Thoracic aorta (tissue), 2 donors: Measurements from ENCODE around the gene PPP1R9B. TPM values are rescaled to one million over a fixed set of nuclear protein-coding genes. Genes with fewer than 3 reads are reported as not detected.

Experiments
- ATAC-seq: fragments of 150-250 bp; one replicate; pipeline ENCODE4 v1.8.0; 2017; ENCODE audit warnings: low read depth; ENCODE audit not compliant: insufficient number of reproducible peaks, low FRiP score
- DNase-seq: peaks from one replicate; pipeline ENCODE4 v3.0.0-alpha.2; 2020; ENCODE audit warnings: low spot score
- H3K27ac ChIP-seq, 2 donors: fragments of 200-600 bp; sonication (generic); 1 replicate in 1 of 2; 2 replicates in 1 of 2; pipeline ENCODE4 v1.5.1; 2016; ENCODE audit warnings: mild to moderate bottlenecking in 2 of 2, moderate library complexity in 2 of 2
- H3K27me3 ChIP-seq: fragments of 200-600 bp; sonication (generic); replicated peaks from 2 replicates; pipeline ENCODE4 v1.6.0; 2016; ENCODE audit warnings: mild to moderate bottlenecking; ENCODE audit not compliant: insufficient read depth
- H3K36me3 ChIP-seq: fragments of 200-600 bp; sonication (generic); one replicate; pipeline ENCODE4 v1.5.1; 2016
- H3K4me1 ChIP-seq, 2 donors: fragments of 200-600 bp; sonication (generic); 1 replicate in 1 of 2; 2 replicates in 1 of 2; pipeline versions ENCODE4 v1.5.1 to v1.6.0; 2016; ENCODE audit warnings: low read depth in 2 of 2, mild to moderate bottlenecking in 1 of 2; ENCODE audit not compliant: control insufficient read depth in 1 of 2
- H3K4me3 ChIP-seq: fragments of 200-600 bp; sonication (generic); 2 replicates; pipeline ENCODE4 v1.5.1; 2016; ENCODE audit warnings: mild to moderate bottlenecking
- H3K9me3 ChIP-seq: fragments of 200-600 bp; sonication (generic); 2 replicates; pipeline ENCODE4 v1.5.1; 2016
- total RNA-seq, 2 donors: library from RNA; depleted of rRNA; stranded (reverse); fragments of >200 nt; gene quantifications; one replicate each; pipeline versions ENCODE4 v1.1.0 to v1.2.3, GENCODE V29; 2016
- TF ChIP-seq, protein P1 (sequence below): fragments of 200-600 bp; sonication (generic); IDR thresholded peaks from one replicate; pipeline ENCODE4 v1.5.1; 2019; ENCODE audit warnings: antibody characterized with exemption

The PPP1R9B gene
- total RNA-seq, 2 donors from 2014 or later: 53.3 to 67.1 TPM

DNA sequence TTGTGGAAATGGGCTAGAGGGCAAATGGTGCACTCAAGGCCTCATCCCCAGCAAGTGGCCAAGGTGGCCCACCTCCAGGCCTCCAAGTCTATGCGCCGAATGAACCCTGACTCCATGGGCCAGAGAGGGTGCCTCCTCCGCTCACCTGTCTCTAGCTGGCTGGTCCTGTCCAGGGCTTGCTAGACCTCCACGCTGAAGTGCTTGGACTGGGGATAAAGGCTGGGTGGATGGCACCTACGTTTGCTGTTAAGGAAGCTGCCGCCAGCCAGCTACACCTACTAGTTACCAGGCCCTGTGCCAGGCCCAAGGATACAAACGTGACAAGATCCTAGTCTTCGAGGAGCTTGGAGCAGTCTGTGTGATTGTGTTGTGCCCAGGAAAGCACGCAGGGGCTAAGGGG lies 14.6 kb upstream of the PPP1R9B start:
- peak overlapping the region; percentile 93 to 99 for H3K27ac ChIP-seq
- H3K27me3 ChIP-seq: no peaks in the 10 kb centered on the region
- H3K9me3 ChIP-seq: no peaks in the 10 kb centered on the region
- H3K36me3 ChIP-seq: peaks cover 4% of the 10 kb centered on the region
- DNase-seq: no peak
- H3K4me3 ChIP-seq: peak overlapping the region; percentile 84
- TF ChIP-seq, protein P1, sequence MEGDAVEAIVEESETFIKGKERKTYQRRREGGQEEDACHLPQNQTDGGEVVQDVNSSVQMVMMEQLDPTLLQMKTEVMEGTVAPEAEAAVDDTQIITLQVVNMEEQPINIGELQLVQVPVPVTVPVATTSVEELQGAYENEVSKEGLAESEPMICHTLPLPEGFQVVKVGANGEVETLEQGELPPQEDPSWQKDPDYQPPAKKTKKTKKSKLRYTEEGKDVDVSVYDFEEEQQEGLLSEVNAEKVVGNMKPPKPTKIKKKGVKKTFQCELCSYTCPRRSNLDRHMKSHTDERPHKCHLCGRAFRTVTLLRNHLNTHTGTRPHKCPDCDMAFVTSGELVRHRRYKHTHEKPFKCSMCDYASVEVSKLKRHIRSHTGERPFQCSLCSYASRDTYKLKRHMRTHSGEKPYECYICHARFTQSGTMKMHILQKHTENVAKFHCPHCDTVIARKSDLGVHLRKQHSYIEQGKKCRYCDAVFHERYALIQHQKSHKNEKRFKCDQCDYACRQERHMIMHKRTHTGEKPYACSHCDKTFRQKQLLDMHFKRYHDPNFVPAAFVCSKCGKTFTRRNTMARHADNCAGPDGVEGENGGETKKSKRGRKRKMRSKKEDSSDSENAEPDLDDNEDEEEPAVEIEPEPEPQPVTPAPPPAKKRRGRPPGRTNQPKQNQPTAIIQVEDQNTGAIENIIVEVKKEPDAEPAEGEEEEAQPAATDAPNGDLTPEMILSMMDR: no peak
- no peak for ATAC-seq
- H3K4me1 ChIP-seq: peaks cover 28 to 73% of the 10 kb centered on the region in 2 donors

DNA sequence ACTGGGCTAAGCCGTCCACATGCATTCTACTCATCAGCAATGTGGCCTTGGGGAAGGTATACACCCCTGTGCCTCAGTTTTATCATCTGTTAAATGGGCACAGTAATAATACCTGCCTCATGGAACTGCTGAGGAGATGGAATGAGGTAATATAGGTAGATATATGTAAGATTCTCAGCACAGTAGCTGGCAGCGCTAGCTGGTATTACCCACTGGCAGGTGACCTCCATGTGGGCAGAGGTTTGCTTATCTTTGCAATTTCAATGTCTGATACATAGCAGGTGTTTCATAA lies 14.2 kb upstream of the PPP1R9B start:
- Histone ChIP-seq H3K27ac (peak overlapping the region; percentile 93 to 99), H3K4me1 (peaks cover 28 to 68% of the 10 kb centered on the region in 2 donors), H3K9me3 (no peaks in the 10 kb centered on the region), H3K27me3 (no peaks in the 10 kb centered on the region), H3K36me3 (no peaks in the 10 kb centered on the region), H3K4me3 (no peak overlapping the region)
- DNase-seq: no peak
- TF ChIP-seq, protein P1: no peak
- no peak for ATAC-seq

DNA sequence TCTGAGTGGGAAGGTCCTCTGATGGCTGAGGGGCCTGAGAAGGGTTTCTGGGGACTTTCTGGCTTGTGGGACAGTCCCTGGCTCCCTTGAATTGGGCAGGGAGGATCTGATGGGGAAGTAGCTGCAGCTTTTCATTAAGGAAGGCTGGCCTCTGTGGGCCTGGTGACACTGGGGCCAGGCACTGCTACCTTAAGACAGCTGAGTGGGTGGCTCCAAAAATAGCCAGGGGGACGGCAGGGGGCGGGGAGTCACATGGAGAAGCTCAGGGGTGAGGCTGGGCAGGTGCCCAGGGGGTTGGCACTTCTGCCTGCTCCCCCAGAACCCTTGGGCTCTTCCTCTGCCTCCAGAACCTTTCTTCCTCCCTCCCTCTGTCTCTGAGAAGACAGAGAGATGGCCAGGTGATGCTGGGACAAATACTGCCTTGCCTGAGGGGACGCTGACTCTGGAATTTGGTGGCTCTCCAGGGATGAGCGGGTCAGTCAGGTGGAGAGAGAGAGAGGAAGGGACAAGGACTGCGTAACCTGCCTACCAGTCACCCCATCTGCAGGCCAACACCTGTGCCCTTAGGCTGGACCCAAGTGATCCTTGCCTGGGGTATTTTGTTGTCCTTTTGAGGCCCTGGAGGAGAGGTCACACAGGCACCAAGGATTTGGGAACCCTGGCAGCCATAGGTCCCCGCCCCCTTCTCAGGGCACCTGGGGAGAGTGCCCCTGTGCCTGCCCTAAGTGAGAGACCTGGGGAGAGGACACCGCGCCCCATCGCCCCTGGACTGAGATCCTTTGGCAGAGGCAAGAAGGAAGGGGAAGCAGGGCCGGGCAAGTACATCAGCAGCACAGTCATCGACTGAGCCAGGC lies 13.6 kb upstream of the PPP1R9B start:
- DNase-seq (no peak), ATAC-seq (no peak)
- Histone ChIP-seq H3K9me3 (no peaks in the 10 kb centered on the region), H3K4me3 (no peak overlapping the region), H3K27ac (peak overlapping the region in 1 of 2 donors; percentile 99), H3K27me3 (no peaks in the 10 kb centered on the region), H3K4me1 (peaks cover 27 to 63% of the 10 kb centered on the region in 2 donors), H3K36me3 (no peaks in the 10 kb centered on the region)
- TF ChIP-seq, protein P1: no peak

DNA sequence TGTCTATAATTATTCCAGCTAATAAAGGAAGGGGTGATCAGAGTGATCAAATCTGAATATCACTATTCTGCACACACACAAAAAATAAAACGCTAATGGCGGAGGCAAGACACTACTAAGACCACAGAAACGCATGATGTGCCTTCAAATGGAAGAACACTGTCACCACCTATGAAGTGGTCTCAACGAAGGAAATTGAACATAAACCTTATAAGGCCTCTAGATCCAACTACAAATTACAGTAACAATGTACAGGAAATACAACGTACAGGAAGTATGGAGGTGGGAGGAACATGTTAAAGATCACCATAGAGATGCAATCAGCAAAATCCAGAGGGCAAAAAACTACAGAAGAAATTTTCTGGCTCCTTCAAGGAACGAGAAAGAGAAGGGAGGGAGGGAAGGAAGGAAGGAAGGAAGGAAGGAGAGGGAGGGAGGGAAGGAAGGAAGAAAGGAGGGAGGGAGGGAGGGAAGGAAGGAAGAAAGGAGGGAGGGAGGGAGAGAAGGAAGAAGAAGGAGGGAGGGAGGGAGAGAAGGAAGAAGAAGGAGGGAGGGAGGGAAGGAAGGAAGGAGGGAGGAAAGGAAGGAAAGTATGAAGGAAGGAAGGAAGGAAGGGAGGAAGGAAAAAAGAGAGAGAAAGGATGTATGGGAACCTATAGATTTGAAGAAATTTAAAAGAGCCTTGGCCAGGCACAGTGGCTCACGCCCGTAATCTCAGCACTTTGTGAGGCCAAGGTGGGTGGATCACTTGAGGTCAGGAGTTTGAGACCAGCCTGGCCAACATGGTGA lies 12.2 kb upstream of the PPP1R9B start:
- TF ChIP-seq, protein P1: no peak
- Histone ChIP-seq H3K27me3 (no peaks in the 10 kb centered on the region), H3K4me3 (no peak overlapping the region), H3K9me3 (no peaks in the 10 kb centered on the region), H3K27ac (no peak overlapping the region), H3K4me1 (peaks cover 18 to 49% of the 10 kb centered on the region in 2 donors), H3K36me3 (no peaks in the 10 kb centered on the region)
- no peak for DNase-seq
- no peak for ATAC-seq

DNA sequence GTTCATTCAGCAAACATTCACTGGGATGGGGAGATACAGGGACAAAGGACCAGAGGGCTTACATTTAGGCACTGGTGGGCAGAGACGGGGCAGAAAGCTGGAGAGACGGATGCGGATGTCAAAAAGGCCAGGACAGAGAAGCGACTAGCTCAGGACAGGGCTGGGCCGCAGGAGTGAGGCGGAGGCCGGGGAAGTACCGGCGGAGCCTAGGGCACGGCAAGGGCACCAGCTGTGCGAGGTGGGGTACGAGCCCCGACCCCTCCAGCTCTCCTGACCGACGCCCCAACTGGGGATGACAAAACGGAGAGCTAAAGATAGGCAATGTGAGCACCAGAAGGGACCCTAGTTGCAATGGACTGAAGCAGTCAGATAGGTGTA lies 11.4 kb upstream of the PPP1R9B start:
- Histone ChIP-seq H3K27ac (peak overlapping the region; percentile 34 to 72), H3K27me3 (no peaks in the 10 kb centered on the region), H3K4me3 (peak overlapping the region; percentile 74), H3K9me3 (no peaks in the 10 kb centered on the region), H3K36me3 (no peaks in the 10 kb centered on the region), H3K4me1 (peaks cover 13 to 41% of the 10 kb centered on the region in 2 donors)
- TF ChIP-seq, protein P1: no peak
- ATAC-seq (no peak), DNase-seq (no peak)
